Pancreas (tissue), 10 donors: ENCODE results near the gene CDADC1. TPM values are rescaled to one million over a fixed set of nuclear protein-coding genes. Genes with fewer than 3 reads are reported as not detected.

Experiments
- ATAC-seq, 4 donors: fragments of 200-7000 bp; cut with Tn5 transposase; one replicate each; pipeline versions ENCODE4 v1.8.0 to v1.9.1; 2020; ENCODE audit warnings: mild to moderate bottlenecking in 4 of 4, moderate library complexity in 4 of 4
- DNase-seq, 6 donors: peaks; one replicate each; pipeline ENCODE4 v3.0.0-alpha.2; 2020
- FAIRE-seq: peaks from 2 replicates; lab custom pipeline; 2012; peaks lifted over from hg19 to GRCh38; lab: Jason Lieb, UNC
- H3K27ac ChIP-seq, 4 donors: fragments of 200-600 bp; sonication (generic); 1 replicate in 3 of 4; 2 replicates in 1 of 4; pipeline versions ENCODE4 v1.5.0 to v1.8.0; 2020
- H3K27me3 ChIP-seq, 4 donors: fragments of 200-600 bp; one replicate each; pipeline ENCODE4 v1.8.0; 2021
- H3K36me3 ChIP-seq, 3 donors: fragments of 200-600 bp; sonication (generic) in 1 of 3; one replicate each; pipeline versions ENCODE4 v1.5.0 to v1.8.0; 2020 to 2021
- H3K4me1 ChIP-seq, 3 donors: fragments of 200-600 bp; one replicate each; pipeline ENCODE4 v1.8.0; 2021
- H3K4me3 ChIP-seq, 4 donors: fragments of 200-600 bp; sonication (generic) in 2 of 4; one replicate each; pipeline versions ENCODE4 v1.5.0 to v1.8.0; 2020 to 2021
- H3K9me3 ChIP-seq, 4 donors: fragments of 200-600 bp; one replicate each; pipeline ENCODE4 v1.8.0; 2021
- CTCF ChIP-seq, 4 donors: fragments of 200-600 bp; sonication (generic) in 3 of 4; IDR thresholded peaks; one replicate each; pipeline versions ENCODE4 v1.5.0 to v1.8.0; 2021; ENCODE audit warnings: antibody characterized with exemption in 4 of 4
- WGBS, 2 donors: extraction: QIAGEN DNeasy Blood & Tissue Kit; methylation state at CpG; one replicate each; pipeline ENCODE4 v1.1.7; 2013; 5-methylcytosine and 5-hydroxymethylcytosine counted together
- intact Hi-C, 3 donors: fragments of 100-400 bp; cut with DNase I; formaldehyde crosslinking; loops; one replicate each; pipeline versions ENCODE4 v1.11.1 to v1.14.2; 2022
- polyA plus RNA-seq, 2 donors: library from polyadenylated mRNA; stranded (reverse); fragments of 200-250 nt; gene quantifications; one replicate each; pipeline ENCODE4 v1.2.3, GENCODE V29; 2013
- total RNA-seq, 6 donors: library from RNA; stranded (reverse); fragmentation: NEBNext Ultra II Directional in 4 of 6; extraction: Animal tissue kit (Norgen Biotek cat#: 25700) in 4 of 6; gene quantifications; one replicate each; pipeline versions ENCODE4 v1.2.1 to v1.2.4, GENCODE V29; 2021 to 2023
- donor health status: healthy with polysubstance abuse.
- donor health status: DM: no; HTN: no; CAD: no; lungs with moderate emphysema.
- donor health status: DM: no; HTN: no; CAD: no.
- donor health status: control.
- donor health status: control.
- donor health status: Bipolar disorder and iron deficiency.
- donor health status: DM: yes; HTN: yes; CAD: no.
- donor health status: DM: no; HTN: no; CAD: no.
- donor health status: DM: no; HTN: no; CAD: no.
- donor health status: DM: yes; HTN: yes; CAD: no.

The CDADC1 gene
- total and polyA plus RNA-seq, 8 donors, result 2.5 to 4.4 (median 3.5) TPM

DNA sequence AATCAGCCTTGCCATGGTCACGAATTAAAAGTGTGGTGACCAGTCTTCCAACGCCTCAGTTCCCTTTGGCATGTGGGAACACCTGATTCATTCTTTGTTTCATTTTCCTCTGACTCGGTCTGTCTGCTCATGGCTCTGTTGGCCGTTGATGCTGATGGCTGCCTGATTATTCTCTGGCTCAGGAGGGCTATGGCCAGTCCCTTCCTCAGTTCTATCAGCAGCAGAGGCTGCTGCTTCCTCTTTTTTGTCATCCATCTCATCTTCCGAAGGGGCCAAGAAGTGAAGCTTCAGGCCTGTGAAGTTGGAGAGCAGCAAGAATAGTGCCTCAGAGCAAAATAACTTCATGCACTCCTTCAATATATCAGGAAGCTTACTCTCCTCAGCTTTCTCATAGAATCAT is 37.1 kb upstream of the CDADC1 start:
- Histone ChIP-seq H3K27me3 (no peaks in the 10 kb centered on the region), H3K4me1 (peaks cover 0 to 4% (median 0%) of the 10 kb centered on the region in 3 donors), H3K36me3 (peaks cover 0 to 25% (median 9%) of the 10 kb centered on the region in 3 donors), H3K9me3 (no peaks in the 10 kb centered on the region), H3K27ac (no peak overlapping the region), H3K4me3 (no peak overlapping the region)
- TF ChIP-seq CTCF (IDR thresholded peaks at IDR 0.05), result no peak
- no peak for ATAC-seq
- intact Hi-C loops, result no loop called here
- 94 to 95% methylated on average over 5 of the region's 5 CpGs for WGBS, 2 donors
- no peak for FAIRE-seq
- DNase-seq, result no peak

GRCh38 chr13:49213539-49213938 is 34.2 kb upstream of the CDADC1 start:
- WGBS, 2 donors, result 28 to 29% methylated on average over 1 of the region's 1 CpG
- ATAC-seq (peak in 2 of 4 donors; percentile 21 to 27), FAIRE-seq (no peak), DNase-seq (no peak)
- Histone ChIP-seq H3K4me1 (peaks cover 0 to 4% (median 0%) of the 10 kb centered on the region in 3 donors), H3K36me3 (no peaks in the 10 kb centered on the region), H3K27ac (no peak overlapping the region), H3K27me3 (no peaks in the 10 kb centered on the region), H3K4me3 (no peak overlapping the region), H3K9me3 (no peaks in the 10 kb centered on the region)
- TF ChIP-seq CTCF (IDR thresholded peaks at IDR 0.05), result no peak
- intact Hi-C loops, result no loop called here

DNA sequence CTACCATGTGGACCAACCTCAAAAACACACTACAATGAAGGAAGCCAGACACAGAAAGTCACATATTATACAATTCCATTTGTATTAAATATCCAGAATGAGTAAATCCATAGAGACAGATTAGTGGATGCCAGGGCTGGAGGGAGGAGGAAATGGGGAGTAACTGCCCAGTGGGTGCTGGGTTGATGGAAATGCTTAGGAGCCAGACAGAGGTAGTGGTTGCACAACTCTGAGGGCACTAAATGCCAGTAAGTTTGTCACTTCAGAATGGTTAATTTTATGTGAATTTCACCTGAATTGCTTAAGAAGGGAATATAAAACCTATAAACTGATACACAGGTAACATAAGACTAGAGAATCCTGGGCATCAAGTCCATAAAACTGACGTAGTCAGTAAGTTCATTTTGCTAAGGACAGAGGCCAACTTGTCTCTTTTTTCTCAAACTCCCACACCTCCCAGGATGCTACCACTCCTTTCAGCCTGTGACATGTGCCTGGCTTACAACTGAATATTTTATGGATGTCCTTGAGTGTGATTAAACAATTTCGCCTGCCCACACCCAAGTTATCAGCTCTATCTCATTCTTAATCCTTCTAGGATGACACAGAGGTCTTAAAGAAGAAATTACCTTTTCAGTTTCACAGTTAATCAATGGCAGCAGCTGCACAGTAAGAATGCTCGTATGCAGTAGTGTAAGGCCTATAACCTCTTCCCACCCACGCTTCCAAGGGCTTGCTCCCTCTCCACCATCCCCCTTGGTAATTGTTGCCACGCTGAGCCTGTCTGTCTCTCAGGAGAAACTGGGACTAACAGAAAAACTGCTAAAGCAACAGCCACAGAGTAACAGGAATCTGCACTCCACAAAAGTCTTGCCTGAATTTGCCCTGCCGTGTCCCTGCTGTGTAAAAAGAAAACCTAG is 33.5 kb upstream of the CDADC1 start:
- WGBS, 2 donors, result 60 to 65% methylated on average over 6 of the region's 6 CpGs
- H3K27ac ChIP-seq, result peak overlapping the region in 1 of 4 donors; percentile 8
- no peak for FAIRE-seq
- no peaks in the 10 kb centered on the region for H3K9me3 ChIP-seq
- TF ChIP-seq CTCF (IDR thresholded peaks at IDR 0.05), result no peak
- peak in 2 of 4 donors; percentile 4 to 29 for ATAC-seq
- no peak for DNase-seq
- no peaks in the 10 kb centered on the region for H3K36me3 ChIP-seq
- H3K4me3 ChIP-seq, result no peak overlapping the region
- intact Hi-C loops, result no loop called here
- peaks cover 0 to 2% (median 0%) of the 10 kb centered on the region in 4 donors for H3K27me3 ChIP-seq
- peaks cover 0 to 4% (median 0%) of the 10 kb centered on the region in 3 donors for H3K4me1 ChIP-seq

GRCh38 chr13:49214917-49215376 is 32.8 kb upstream of the CDADC1 start:
- WGBS, 2 donors, result 46 to 47% methylated on average over 6 of the region's 6 CpGs
- no peaks in the 10 kb centered on the region for H3K9me3 ChIP-seq
- intact Hi-C loops, result no loop called here
- no peaks in the 10 kb centered on the region for H3K36me3 ChIP-seq
- no peak for FAIRE-seq
- H3K4me1 ChIP-seq, result peaks cover 0 to 4% (median 0%) of the 10 kb centered on the region in 3 donors
- peak in 1 of 6 donors; percentile 35 for DNase-seq
- H3K27me3 ChIP-seq, result peaks cover 0 to 6% (median 0%) of the 10 kb centered on the region in 4 donors
- no peak for TF ChIP-seq CTCF (IDR thresholded peaks at IDR 0.05)
- H3K27ac ChIP-seq, result peak overlapping the region in 1 of 4 donors; percentile 8
- no peak overlapping the region for H3K4me3 ChIP-seq
- peak; percentile 42 to 67 (median 64) for ATAC-seq
